Adrenal gland (tissue), 5 donors: ENCODE data around the gene SDC4.

Experiments used
- POLR2A ChIP-seq, 2 donors: fragments of 450-650 bp; IDR thresholded peaks; one replicate each; pipeline ENCODE4 v1.6.1; 2017; ENCODE audit warnings: antibody characterized with exemption in 2 of 2, mild to moderate bottlenecking in 2 of 2, moderate library complexity in 1 of 2
- TF ChIP-seq, protein P1 (sequence below), 6 experiments: fragments of 450-650 bp in 4 of 6; fragments of 200-600 bp in 2 of 6; sonication (generic) in 1 of 6; IDR thresholded peaks; 1 replicate in 5 of 6; 2 replicates in 1 of 6; pipeline versions ENCODE4 v1.5.1 to v1.8.0; 2016 to 2021; ENCODE audit warnings: antibody characterized with exemption in 6 of 6, mild to moderate bottlenecking in 2 of 6, moderate library complexity in 1 of 6
- donor health status: DM: no; HTN: no; CAD: no.

DNA sequence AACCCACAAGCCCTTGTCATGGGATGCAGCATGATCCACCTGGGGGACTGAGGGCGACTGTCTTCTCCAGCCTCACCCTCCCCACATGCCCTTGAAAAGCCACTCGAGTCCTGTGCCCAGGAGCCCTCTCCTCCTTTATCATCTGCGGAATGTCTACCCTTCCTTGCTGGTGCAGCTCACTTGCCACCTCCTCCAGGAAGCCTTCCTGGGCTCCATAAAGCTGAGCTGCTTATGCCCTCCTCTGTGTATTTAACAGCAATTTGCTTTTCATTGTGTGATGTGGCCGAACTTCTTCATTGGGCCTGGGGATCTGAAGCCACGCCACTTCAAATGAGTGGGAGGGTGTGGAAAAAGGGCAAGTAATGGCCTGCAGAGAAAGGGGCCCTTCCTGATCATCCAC, 59.4 kb downstream of the SDC4 start:
- TF ChIP-seq, protein P1, sequence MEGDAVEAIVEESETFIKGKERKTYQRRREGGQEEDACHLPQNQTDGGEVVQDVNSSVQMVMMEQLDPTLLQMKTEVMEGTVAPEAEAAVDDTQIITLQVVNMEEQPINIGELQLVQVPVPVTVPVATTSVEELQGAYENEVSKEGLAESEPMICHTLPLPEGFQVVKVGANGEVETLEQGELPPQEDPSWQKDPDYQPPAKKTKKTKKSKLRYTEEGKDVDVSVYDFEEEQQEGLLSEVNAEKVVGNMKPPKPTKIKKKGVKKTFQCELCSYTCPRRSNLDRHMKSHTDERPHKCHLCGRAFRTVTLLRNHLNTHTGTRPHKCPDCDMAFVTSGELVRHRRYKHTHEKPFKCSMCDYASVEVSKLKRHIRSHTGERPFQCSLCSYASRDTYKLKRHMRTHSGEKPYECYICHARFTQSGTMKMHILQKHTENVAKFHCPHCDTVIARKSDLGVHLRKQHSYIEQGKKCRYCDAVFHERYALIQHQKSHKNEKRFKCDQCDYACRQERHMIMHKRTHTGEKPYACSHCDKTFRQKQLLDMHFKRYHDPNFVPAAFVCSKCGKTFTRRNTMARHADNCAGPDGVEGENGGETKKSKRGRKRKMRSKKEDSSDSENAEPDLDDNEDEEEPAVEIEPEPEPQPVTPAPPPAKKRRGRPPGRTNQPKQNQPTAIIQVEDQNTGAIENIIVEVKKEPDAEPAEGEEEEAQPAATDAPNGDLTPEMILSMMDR (IDR thresholded peaks at IDR 0.05) = no peak
- no peak for TF ChIP-seq POLR2A (IDR thresholded peaks at IDR 0.05)
